AG08396 (cell line): Measurements from ENCODE around the gene CEP41.
"Not testable (repeated sequence)": the region's sequence is repeated elsewhere in the genome, so short reads cannot be mapped to it uniquely, and the experiment has no call there.

Experiments
- DNase-seq: peaks from one replicate; pipeline ENCODE4 v3.0.0; 2012; ENCODE audit warnings: low spot score, mixed read lengths

The CEP41 gene

DNA sequence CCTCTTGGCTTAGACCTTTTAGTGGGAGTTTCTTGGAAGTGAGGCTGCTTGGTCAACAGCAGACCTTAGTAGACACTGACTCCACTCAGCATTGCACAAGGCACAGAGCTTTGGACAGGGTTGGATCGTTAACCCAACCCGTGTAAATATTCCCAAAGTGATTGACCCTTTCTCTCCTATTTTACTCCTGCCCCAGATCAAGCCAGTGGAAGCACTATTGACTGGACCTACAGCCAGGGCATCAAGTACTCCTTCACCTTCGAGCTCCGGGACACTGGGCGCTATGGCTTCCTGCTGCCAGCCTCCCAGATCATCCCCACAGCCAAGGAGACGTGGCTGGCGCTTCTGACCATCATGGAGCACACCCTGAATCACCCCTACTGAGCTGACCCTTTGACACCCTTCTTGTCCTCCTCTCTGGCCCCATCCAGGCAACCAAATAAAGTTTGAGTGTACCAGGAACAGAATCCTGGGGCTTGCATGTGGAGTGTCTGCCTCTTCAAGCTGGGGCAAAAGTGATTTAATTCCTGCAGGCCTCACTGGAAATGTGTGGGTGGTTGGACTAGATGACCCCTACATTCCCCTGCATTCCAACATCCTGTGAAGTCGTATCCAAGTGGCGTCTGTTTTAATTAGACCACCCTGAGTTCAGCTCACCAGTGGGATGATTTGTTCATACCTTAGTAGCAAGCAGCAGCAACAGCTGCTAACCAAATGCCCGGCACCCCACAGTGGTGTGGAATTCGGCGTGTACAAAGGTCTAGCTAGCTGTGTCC is 53.0 kb downstream of the CEP41 start:
- no peak for DNase-seq

DNA sequence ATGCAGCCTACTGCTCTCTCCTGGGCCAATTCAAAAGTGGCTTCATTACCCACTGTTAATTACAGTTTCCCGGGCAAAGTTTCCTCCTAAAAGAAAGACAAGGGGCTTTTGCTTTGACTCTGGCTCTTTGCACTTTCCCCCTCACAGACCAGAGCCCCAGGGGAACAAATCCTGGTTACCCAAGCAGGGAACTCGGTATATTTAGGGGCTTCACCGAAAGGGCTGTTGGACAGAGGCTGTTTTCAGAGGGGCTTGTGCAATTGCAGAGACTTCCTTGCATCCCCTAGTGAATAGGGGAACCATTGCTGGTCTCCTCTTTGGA is 53.5 kb downstream of the CEP41 start:
- DNase-seq: no peak

DNA sequence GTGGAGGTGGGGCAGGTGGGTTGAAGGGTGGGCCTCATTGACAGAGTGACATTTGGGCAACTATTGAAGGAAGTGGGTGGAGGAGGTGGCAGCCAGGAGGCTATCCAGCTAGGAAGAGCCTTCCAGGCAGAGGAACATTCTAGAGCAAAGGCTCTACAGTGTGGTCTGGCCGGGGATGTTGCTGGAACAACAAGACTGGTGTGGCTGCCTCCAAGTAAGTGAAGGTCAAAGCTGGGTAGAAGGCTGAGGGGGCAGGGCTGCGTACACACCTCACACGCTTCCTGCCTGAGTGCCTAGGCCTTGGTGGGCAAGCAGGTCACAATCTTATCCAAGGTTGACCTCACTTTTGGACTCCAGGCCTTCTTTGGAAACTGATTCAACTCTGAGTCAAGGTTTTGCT is 53.9 kb downstream of the CEP41 start:
- no peak for DNase-seq

- DNase-seq: no peak
Observed at GRCh38 chr7:130385600-130386066, 55.2 kb downstream of the CEP41 start.

DNA sequence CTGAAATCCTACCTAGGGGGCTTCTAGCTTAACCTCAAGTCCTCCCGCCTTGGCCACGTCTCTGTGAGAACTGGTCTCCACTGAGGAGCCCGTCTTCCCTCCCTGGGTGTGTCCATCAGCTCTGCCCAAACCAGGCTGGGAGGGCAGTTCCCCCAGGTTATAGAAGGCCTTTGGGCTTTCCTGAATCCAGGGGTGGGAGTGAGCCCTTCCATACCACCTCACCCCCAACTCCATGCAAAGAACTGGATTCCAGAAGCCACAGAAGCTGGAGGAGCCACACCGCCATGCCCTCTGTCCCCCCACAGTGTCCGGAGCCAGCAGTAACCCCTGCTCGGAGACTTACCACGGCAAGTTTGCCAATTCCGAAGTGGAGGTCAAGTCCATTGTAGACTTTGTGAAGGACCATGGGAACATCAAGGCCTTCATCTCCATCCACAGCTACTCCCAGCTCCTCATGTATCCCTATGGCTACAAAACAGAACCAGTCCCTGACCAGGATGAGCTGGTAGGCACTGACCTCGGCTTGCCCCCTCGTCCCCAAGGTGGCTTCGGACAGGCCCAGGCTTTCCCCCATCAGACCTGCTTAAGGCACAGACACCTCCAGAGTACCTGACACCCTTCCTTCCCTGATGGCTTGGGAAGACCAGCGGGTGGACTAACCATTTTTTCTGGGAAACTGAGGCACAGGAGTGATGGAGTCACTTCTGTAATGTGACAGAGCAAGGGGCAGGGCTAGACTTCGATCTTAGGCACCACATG is 55.8 kb downstream of the CEP41 start:
- DNase-seq: no peak

DNA sequence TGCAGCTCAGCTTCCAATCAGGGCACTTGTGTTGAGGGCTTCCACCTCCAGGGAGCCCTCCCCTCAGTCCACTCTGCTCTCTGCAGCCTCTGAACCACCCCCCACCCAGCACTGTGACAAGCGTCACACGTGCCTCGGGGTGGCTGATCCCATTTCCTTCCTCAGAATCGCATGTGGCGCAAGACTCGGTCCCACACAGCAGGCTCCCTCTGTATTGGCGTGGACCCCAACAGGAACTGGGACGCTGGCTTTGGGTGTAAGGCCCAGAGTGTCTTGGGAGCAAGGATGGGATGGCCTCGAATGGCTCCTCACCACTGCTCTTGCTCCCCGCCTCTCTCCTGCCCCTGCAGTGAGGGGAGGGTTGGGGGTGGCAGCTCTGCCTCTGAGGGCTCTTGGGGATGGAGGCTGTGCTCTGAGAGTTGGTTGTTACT is 56.4 kb downstream of the CEP41 start:
- DNase-seq: no peak

- DNase-seq: no peak
Observed at GRCh38 chr7:130383187-130383980, 57.4 kb downstream of the CEP41 start.

DNA sequence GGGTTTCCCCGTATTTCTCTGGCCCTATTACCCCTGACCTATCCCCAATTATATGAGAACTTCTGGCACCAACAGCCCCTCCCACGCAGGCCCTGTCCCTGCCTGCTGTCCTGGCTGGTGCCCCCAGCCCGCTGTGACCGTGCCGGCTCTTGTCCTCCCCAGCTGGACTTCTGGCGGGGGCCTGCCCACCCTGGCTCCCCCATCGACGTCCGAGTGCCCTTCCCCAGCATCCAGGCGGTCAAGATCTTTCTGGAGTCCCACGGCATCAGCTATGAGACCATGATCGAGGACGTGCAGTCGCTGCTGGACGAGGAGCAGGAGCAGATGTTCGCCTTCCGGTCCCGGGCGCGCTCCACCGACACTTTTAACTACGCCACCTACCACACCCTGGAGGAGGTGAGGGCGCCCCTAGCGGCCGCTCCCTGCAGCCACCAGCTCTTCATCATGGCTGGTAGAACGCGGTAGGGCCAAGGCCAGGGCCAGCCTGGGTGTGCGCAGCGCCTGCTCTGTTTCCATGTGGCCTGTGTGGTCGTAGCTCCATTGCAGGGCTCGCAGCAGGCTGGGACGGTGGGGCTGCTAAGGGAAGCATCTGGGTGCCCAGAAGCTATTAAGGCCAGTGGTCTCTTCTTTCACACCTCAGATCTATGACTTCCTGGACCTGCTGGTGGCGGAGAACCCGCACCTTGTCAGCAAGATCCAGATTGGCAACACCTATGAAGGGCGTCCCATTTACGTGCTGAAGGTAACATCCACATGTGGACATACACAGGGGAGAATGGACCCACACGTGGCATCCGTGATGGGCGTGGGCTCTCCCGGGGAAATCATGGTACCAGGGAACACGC is 59.1 kb downstream of the CEP41 start:
- DNase-seq: no peak

GRCh38 chr7:130380861-130381455 is 59.9 kb downstream of the CEP41 start:
- DNase-seq: no peak

- DNase-seq: no peak
Observed at GRCh38 chr7:130379921-130380860, 60.6 kb downstream of the CEP41 start, which contains the start of gene CPA1. TSS of gene CPA1 (plus strand) at chr7:130380494. CDS start at chr7:130380521, 27 bp downstream.

DNA sequence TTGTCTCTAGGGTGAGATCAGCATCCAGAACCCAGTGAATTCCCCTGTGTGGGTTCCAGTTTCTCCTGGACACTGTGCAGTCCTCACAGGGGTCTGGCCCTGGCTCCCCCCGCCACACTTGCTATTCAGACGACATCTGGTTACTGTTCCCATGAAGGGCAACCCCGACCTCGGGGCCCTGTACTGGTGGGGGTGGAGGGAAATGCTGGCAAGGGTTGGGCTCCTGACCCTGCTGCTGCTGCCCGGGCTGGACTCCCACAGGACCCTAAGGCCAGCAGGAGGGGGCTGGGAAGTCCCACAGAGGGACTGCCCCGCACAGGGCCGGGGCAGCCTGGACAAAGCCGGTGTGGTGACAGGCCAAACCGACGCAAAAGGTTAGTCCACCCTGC is 61.3 kb downstream of the CEP41 start:
- DNase-seq: no peak

- no peak for DNase-seq
Observed at GRCh38 chr7:130379019-130379418, 61.8 kb downstream of the CEP41 start.

DNA sequence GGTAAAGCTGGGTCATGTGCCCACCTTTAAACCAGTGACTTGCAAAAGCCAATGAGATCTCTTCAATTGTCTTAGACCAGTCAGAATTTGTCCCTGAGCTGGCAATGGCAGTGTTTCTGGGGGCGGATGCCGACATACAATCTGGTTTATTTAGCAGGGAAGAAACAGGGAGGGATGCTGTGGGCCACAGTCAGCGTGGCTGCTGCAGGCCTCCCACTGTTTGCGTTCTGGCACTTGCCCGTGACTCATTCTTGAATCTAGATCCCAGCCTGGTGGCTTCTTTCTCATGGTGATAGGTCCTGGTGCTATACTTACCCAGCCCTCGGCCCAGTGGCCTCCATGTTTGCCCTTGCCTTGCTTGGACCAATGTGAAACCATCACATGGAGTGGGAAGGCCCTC is 63.6 kb downstream of the CEP41 start:
- no peak for DNase-seq

DNA sequence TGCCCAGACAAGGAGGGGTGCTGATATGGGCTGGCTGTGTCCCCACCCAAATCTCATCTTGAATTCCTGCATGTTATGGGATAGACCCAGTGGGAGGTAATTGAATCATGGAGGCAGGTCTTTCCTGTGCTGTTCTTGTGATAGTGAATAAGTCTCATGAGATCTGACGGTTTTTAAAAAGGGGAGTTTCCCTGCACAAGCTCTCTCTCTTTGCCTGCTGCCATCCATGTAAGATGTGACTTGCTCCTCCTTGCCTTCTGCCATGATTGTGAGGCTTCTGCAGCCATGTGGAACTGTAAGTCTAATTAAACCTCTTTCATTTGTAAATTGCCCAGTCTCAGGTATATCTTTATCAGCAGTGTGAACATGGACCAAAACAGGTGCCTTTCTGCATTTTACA is 64.4 kb downstream of the CEP41 start:
- DNase-seq: not testable (repeated sequence)

DNA sequence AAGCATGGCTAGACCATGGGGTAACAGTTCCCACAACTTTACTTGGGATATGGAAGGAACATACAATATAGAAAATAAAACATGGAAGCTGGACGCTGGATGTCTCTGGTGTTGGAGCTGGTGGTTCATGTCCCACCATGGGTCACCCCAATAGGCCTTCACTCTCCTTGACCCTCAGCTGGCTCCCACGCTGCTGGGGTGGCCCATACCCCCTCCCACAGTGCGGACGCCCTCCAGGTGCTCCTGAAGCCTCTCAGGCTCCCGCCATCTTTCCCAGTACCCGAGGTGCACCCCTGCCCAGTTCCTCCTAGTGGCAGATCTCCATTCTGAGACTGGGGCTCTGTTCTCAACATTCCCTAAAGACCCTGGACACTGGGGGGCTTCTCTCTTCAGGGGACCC is 66.3 kb downstream of the CEP41 start:
- DNase-seq: no peak

GRCh38 chr7:130372402-130373165 is 68.2 kb downstream of the CEP41 start:
- DNase-seq: no peak

- no peak for DNase-seq
Observed at GRCh38 chr7:130371046-130371445, 69.8 kb downstream of the CEP41 start.

DNA sequence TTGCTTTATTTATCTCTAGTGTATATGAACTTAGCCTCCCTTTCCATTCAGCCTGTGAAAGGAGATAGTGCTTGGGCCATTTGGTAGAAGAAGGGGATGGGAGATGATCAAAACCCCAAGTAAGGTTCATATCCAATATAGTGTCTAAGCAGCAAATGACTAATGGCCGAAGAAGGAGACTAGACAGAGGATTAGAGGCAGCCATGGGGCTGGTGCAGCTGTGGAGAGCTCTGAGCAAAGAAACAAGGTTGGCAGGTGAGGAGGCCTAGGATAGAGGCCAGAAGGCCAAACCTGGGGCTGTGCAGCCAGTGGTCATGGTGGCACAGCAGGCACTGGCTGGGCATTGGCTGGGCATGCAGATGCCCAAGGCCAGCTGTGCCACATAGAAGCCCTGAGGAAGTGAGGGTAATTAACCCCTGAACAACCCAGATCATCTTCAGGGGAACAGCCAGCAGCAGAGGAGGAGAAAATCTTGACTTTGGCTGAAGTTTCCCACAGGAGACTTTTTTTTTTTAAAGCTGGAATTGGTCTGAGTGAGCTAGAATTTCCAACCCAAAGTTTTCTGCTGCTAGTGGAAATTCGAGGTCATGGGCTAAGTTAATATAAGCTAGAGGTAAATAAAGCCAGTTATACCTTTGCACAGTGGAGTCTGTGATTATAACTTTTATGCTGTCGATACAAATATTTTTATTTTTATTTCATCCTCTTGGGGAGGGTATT is 70.8 kb downstream of the CEP41 start:
- no peak for DNase-seq
